Glutamatergic neuron (in vitro differentiated cells): ENCODE measurements around the gene PIP4K2B. TPM values are rescaled to one million over a fixed set of nuclear protein-coding genes. Genes with fewer than 3 reads are reported as not detected.

ENCODE experiments used
- DNase-seq: peaks from one replicate; pipeline ENCODE4 v3.0.0; 2022
- H3K27ac Mint-ChIP-seq: one replicate; pipeline ENCODE4 v1.8.0; 2020; ENCODE audit warnings: mild to moderate bottlenecking, mixed read lengths, inconsistent platforms; ENCODE audit not compliant: unreplicated experiment
- H3K27me3 Mint-ChIP-seq: one replicate; pipeline ENCODE4 v1.8.0; 2020; ENCODE audit warnings: mild to moderate bottlenecking, moderate library complexity, mixed read lengths, inconsistent platforms; ENCODE audit not compliant: unreplicated experiment
- H3K36me3 Mint-ChIP-seq: one replicate; pipeline ENCODE4 v1.8.0; 2020; ENCODE audit warnings: mild to moderate bottlenecking, mixed read lengths, inconsistent platforms; ENCODE audit not compliant: unreplicated experiment
- H3K4me1 Mint-ChIP-seq: one replicate; pipeline ENCODE4 v1.8.0; 2020; ENCODE audit warnings: mild to moderate bottlenecking, low read depth, mixed read lengths, inconsistent platforms; ENCODE audit not compliant: unreplicated experiment
- H3K4me3 Mint-ChIP-seq: one replicate; pipeline ENCODE4 v1.8.0; 2020; ENCODE audit warnings: mild to moderate bottlenecking, mixed read lengths, inconsistent platforms; ENCODE audit not compliant: unreplicated experiment
- H3K9me3 Mint-ChIP-seq: one replicate; pipeline ENCODE4 v1.8.0; 2020; ENCODE audit warnings: mild to moderate bottlenecking, moderate library complexity, mixed read lengths, inconsistent platforms; ENCODE audit not compliant: unreplicated experiment
- CTCF ChIP-seq: fragments of 200-600 bp; sonication (generic); IDR thresholded peaks from one replicate; pipeline ENCODE4 v1.5.0; 2021; ENCODE audit not compliant: partially characterized antibody, unreplicated experiment
- total RNA-seq: library from RNA; stranded (reverse); fragmentation: NEBNext Ultra II Directional; extraction: Animal tissue kit (Norgen Biotek cat#: 25700); gene quantifications from one replicate; pipeline ENCODE4 v1.2.1, GENCODE V29; 2021; ENCODE audit not compliant: unreplicated experiment

The PIP4K2B gene
- total RNA-seq, 1 donor from 2014 or later: 66.4 TPM

- TF ChIP-seq CTCF: no peak
- peaks cover 9% of the 10 kb centered on the region for H3K9me3 Mint-ChIP-seq
- peak; percentile 57 for DNase-seq
- H3K36me3 Mint-ChIP-seq: peaks cover 12% of the 10 kb centered on the region
- H3K4me1 Mint-ChIP-seq: peaks cover 20% of the 10 kb centered on the region
- peak overlapping the region; percentile 94 for H3K4me3 Mint-ChIP-seq
- peaks cover 12% of the 10 kb centered on the region for H3K27me3 Mint-ChIP-seq
- H3K27ac Mint-ChIP-seq: peak overlapping the region; percentile 80
Observed at GRCh38 chr17:38798614-38799500, 499 bp downstream of the PIP4K2B start.

DNA sequence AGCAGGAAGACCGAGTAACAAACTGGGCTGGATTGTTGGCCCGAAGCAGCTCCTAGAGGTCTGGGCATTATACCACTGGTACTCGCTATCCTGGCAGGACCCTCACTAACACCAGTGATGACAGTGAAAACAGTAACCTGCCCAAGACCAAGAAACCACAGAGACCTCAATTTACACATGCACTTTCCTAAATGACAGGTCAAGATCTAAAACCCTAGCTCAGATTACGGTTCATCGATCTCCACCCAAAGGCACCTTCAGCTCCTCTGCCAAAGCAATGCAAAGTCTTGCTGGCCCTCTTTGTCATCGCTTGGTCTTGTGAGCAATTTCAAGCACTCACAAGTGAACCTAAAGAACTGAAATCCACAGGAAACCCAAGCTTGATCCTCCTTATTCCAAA is 1.5 kb downstream of the PIP4K2B start:
- Mint-ChIP-seq H3K36me3 (peaks cover 11% of the 10 kb centered on the region), H3K27ac (peak overlapping the region; percentile 17), H3K4me3 (peak overlapping the region; percentile 94), H3K27me3 (peaks cover 12% of the 10 kb centered on the region), H3K9me3 (peaks cover 9% of the 10 kb centered on the region), H3K4me1 (peaks cover 20% of the 10 kb centered on the region)
- no peak for TF ChIP-seq CTCF
- DNase-seq: no peak

GRCh38 chr17:38797158-38797490 is 2.2 kb downstream of the PIP4K2B start:
- DNase-seq: no peak
- H3K27ac Mint-ChIP-seq: no peak overlapping the region
- H3K27me3 Mint-ChIP-seq: peaks cover 12% of the 10 kb centered on the region
- TF ChIP-seq CTCF: no peak
- H3K4me3 Mint-ChIP-seq: peak overlapping the region; percentile 94
- H3K9me3 Mint-ChIP-seq: peaks cover 9% of the 10 kb centered on the region
- H3K36me3 Mint-ChIP-seq: peaks cover 11% of the 10 kb centered on the region
- H3K4me1 Mint-ChIP-seq: peaks cover 20% of the 10 kb centered on the region

DNA sequence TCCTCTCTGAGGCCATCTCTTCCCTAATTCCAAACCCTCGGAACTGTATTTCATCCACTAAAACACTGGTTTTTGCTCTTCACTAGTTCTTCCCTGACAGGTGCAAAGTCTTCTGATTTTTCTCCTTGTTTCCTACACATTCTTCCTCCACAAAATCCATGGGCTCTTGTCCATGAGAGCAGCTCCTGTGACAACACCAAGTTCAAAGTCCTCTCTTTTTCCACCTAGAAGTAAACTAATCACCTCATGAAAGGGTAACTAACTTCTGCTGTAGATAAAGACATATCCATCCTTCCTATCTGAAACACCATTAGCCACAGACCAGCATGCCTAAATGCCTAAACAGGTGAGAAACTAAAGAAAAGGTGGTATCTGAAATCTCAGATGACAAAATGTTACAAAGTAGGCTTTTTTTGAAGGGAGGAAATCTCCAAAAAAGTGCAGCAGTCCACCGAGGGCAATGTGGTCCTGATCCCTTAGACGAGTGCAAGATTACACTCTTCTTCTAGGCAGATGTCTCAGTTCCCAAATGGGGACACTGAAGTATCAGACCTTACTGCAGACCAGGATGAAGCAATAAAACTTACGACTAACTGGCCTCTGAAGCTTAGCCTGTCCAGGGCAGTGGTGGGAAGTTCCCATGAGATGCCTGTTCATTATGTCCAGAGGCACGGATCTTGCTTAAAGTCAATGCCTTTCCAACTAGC is 2.8 kb downstream of the PIP4K2B start:
- H3K4me3 Mint-ChIP-seq: peak overlapping the region; percentile 94
- peaks cover 11% of the 10 kb centered on the region for H3K36me3 Mint-ChIP-seq
- TF ChIP-seq CTCF: no peak

GRCh38 chr17:38794221-38794620 is 5.1 kb downstream of the PIP4K2B start:
- H3K27me3 Mint-ChIP-seq: peaks cover 14% of the 10 kb centered on the region
- no peak for TF ChIP-seq CTCF
- H3K9me3 Mint-ChIP-seq: peaks cover 4% of the 10 kb centered on the region
- peaks cover 5% of the 10 kb centered on the region for H3K36me3 Mint-ChIP-seq
- no peak overlapping the region for H3K4me3 Mint-ChIP-seq
- peaks cover 24% of the 10 kb centered on the region for H3K4me1 Mint-ChIP-seq
- no peak for DNase-seq
- H3K27ac Mint-ChIP-seq: no peak overlapping the region

More for the DNA sequence above, 2.8 kb downstream of the PIP4K2B start:
- Mint-ChIP-seq H3K27me3 (peaks cover 12% of the 10 kb centered on the region), H3K27ac (no peak overlapping the region), H3K9me3 (peaks cover 9% of the 10 kb centered on the region), H3K4me1 (peaks cover 20% of the 10 kb centered on the region)
- no peak for DNase-seq
